ENCODE measurements around the gene DHRS2. TPM values are rescaled to one million over a fixed set of nuclear protein-coding genes. Genes with fewer than 3 reads are reported as not detected.

DHRS2 gene
- total and polyA plus RNA-seq, 2 experiments from 2014 or later, result not detected

- Histone ChIP-seq H3K4me3 (no peak overlapping the region), H3K27me3 (replicated peaks; ENCODE audit: insufficient read depth) (peaks cover 18% of the 10 kb centered on the region; the same call in 1 of the 2 replicates), H3K36me3 (ENCODE audit: low read depth) (no peaks in the 10 kb centered on the region), H3K9ac (no peak overlapping the region), H3K4me2 (ENCODE audit: unreplicated experiment) (no peak overlapping the region), H2AFZ (no peak overlapping the region), H3K79me2 (ENCODE audit: insufficient read depth) (no peaks in the 10 kb centered on the region), H3K4me1 (ENCODE audit: insufficient read depth) (no peaks in the 10 kb centered on the region), H3K9me2 (ENCODE audit: insufficient read depth) (no peaks in the 10 kb centered on the region), H3K27ac (no peak overlapping the region), H4K20me1 (ENCODE audit: insufficient read depth) (no peaks in the 10 kb centered on the region), H3K9me3 (ENCODE audit: low read depth) (no peaks in the 10 kb centered on the region), H3F3A (ENCODE audit: insufficient read depth) (no peaks in the 10 kb centered on the region)
- no peak for DNase-seq
- TF ChIP-seq EZH2phosphoT487 (IDR thresholded peaks at IDR 0.05; ENCODE audit: insufficient read depth, low read depth) (no peak), EZH2 (IDR thresholded peaks at IDR 0.05; ENCODE audit: insufficient read depth, poor library complexity, severe bottlenecking) (no peak)
- in situ Hi-C loops (cut with MboI), result no loop called here
- WGBS, 2 experiments (ENCODE audit: low coverage in 1 of 2, low lambda C conversion rate in 2 of 2, missing lambda C conversion rate in 2 of 2), result 18 to 28% methylated on average over 3 of the region's 3 CpGs
These were observed 31.0 kb downstream of the DHRS2 start for GRCh38 chr14:23667134-23667533.

GRCh38 chr14:23669441-23669840, 33.3 kb downstream of the DHRS2 start:
- H3K4me1 ChIP-seq (ENCODE audit: insufficient read depth), result no peaks in the 10 kb centered on the region
- H3K9me2 ChIP-seq (ENCODE audit: insufficient read depth), result no peaks in the 10 kb centered on the region
- peaks cover 13% of the 10 kb centered on the region for H3K27me3 ChIP-seq (replicated peaks; ENCODE audit: insufficient read depth)
- H3K36me3 ChIP-seq (ENCODE audit: low read depth), result no peaks in the 10 kb centered on the region
- no peak overlapping the region for H3K4me2 ChIP-seq (ENCODE audit: unreplicated experiment)
- in situ Hi-C loops (cut with MboI), result no loop called here
- H3K9ac ChIP-seq, result no peak overlapping the region
- H3K4me3 ChIP-seq, result no peak overlapping the region
- WGBS, 2 experiments (ENCODE audit: low coverage in 1 of 2, low lambda C conversion rate in 2 of 2, missing lambda C conversion rate in 2 of 2), result 69 to 72% methylated on average over 5 of the region's 5 CpGs
- TF ChIP-seq EZH2 (IDR thresholded peaks at IDR 0.05; ENCODE audit: insufficient read depth, poor library complexity, severe bottlenecking) (no peak), EZH2phosphoT487 (IDR thresholded peaks at IDR 0.05; ENCODE audit: insufficient read depth, low read depth) (no peak)
- no peak overlapping the region for H2AFZ ChIP-seq
- H3K9me3 ChIP-seq (ENCODE audit: low read depth), result no peaks in the 10 kb centered on the region
- H4K20me1 ChIP-seq (ENCODE audit: insufficient read depth), result no peaks in the 10 kb centered on the region
- H3F3A ChIP-seq (ENCODE audit: insufficient read depth), result no peaks in the 10 kb centered on the region
- H3K79me2 ChIP-seq (ENCODE audit: insufficient read depth), result no peaks in the 10 kb centered on the region
- no peak overlapping the region for H3K27ac ChIP-seq
- no peak for DNase-seq

- H3F3A ChIP-seq (ENCODE audit: insufficient read depth), result no peaks in the 10 kb centered on the region
- H2AFZ ChIP-seq, result no peak overlapping the region
- no peaks in the 10 kb centered on the region for H3K79me2 ChIP-seq (ENCODE audit: insufficient read depth)
- in situ Hi-C loops (cut with MboI), result no loop called here
- 47 to 53% methylated on average over 3 of the region's 3 CpGs for WGBS, 2 experiments (ENCODE audit: low coverage in 1 of 2, low lambda C conversion rate in 2 of 2, missing lambda C conversion rate in 2 of 2)
- H3K36me3 ChIP-seq (ENCODE audit: low read depth), result no peaks in the 10 kb centered on the region
- H3K4me2 ChIP-seq (ENCODE audit: unreplicated experiment), result no peak overlapping the region
- H3K4me3 ChIP-seq, result no peak overlapping the region
- H4K20me1 ChIP-seq (ENCODE audit: insufficient read depth), result no peaks in the 10 kb centered on the region
- no peaks in the 10 kb centered on the region for H3K9me3 ChIP-seq (ENCODE audit: low read depth)
- H3K9ac ChIP-seq, result no peak overlapping the region
- no peaks in the 10 kb centered on the region for H3K9me2 ChIP-seq (ENCODE audit: insufficient read depth)
- no peaks in the 10 kb centered on the region for H3K4me1 ChIP-seq (ENCODE audit: insufficient read depth)
- H3K27ac ChIP-seq, result no peak overlapping the region
- TF ChIP-seq EZH2phosphoT487 (IDR thresholded peaks at IDR 0.05; ENCODE audit: insufficient read depth, low read depth), result no peak
- no peak for TF ChIP-seq EZH2 (IDR thresholded peaks at IDR 0.05; ENCODE audit: insufficient read depth, poor library complexity, severe bottlenecking)
- DNase-seq, result no peak
- H3K27me3 ChIP-seq (replicated peaks; ENCODE audit: insufficient read depth), result peaks cover 17% of the 10 kb centered on the region
These were observed 34.3 kb downstream of the DHRS2 start for GRCh38 chr14:23670481-23670880.

GRCh38 chr14:23672200-23672599, 36.0 kb downstream of the DHRS2 start:
- no peaks in the 10 kb centered on the region for H3K9me3 ChIP-seq (ENCODE audit: low read depth)
- TF ChIP-seq EZH2phosphoT487 (IDR thresholded peaks at IDR 0.05; ENCODE audit: insufficient read depth, low read depth) (no peak), EZH2 (IDR thresholded peaks at IDR 0.05; ENCODE audit: insufficient read depth, poor library complexity, severe bottlenecking) (no peak)
- H4K20me1 ChIP-seq (ENCODE audit: insufficient read depth), result no peaks in the 10 kb centered on the region
- H3K36me3 ChIP-seq (ENCODE audit: low read depth), result no peaks in the 10 kb centered on the region
- peaks cover 18% of the 10 kb centered on the region for H3K27me3 ChIP-seq (replicated peaks; ENCODE audit: insufficient read depth)
- H3F3A ChIP-seq (ENCODE audit: insufficient read depth), result no peaks in the 10 kb centered on the region
- no peak overlapping the region for H2AFZ ChIP-seq
- H3K4me2 ChIP-seq (ENCODE audit: unreplicated experiment), result no peak overlapping the region
- no peaks in the 10 kb centered on the region for H3K79me2 ChIP-seq (ENCODE audit: insufficient read depth)
- H3K9me2 ChIP-seq (ENCODE audit: insufficient read depth), result no peaks in the 10 kb centered on the region
- H3K4me1 ChIP-seq (ENCODE audit: insufficient read depth), result no peaks in the 10 kb centered on the region
- no peak overlapping the region for H3K27ac ChIP-seq
- H3K4me3 ChIP-seq, result no peak overlapping the region
- no peak for DNase-seq
- WGBS, 2 experiments (ENCODE audit: low coverage in 1 of 2, low lambda C conversion rate in 2 of 2, missing lambda C conversion rate in 2 of 2), result 58 to 65% methylated on average over 1 of the region's 1 CpG
- H3K9ac ChIP-seq, result no peak overlapping the region
- in situ Hi-C loops (cut with MboI), result no loop called here

- H2AFZ ChIP-seq, result no peak overlapping the region
- peaks cover 19% of the 10 kb centered on the region for H3K27me3 ChIP-seq (replicated peaks; ENCODE audit: insufficient read depth)
- H3K4me3 ChIP-seq, result no peak overlapping the region
- no peaks in the 10 kb centered on the region for H3K79me2 ChIP-seq (ENCODE audit: insufficient read depth)
- H3F3A ChIP-seq (ENCODE audit: insufficient read depth), result no peaks in the 10 kb centered on the region
- no peak overlapping the region for H3K9ac ChIP-seq
- in situ Hi-C loops (cut with MboI), result no loop called here
- TF ChIP-seq EZH2phosphoT487 (IDR thresholded peaks at IDR 0.05; ENCODE audit: insufficient read depth, low read depth), result no peak
- TF ChIP-seq EZH2 (IDR thresholded peaks at IDR 0.05; ENCODE audit: insufficient read depth, poor library complexity, severe bottlenecking), result no peak
- DNase-seq, result no peak
- H3K27ac ChIP-seq, result no peak overlapping the region
- no peaks in the 10 kb centered on the region for H4K20me1 ChIP-seq (ENCODE audit: insufficient read depth)
- H3K9me3 ChIP-seq (ENCODE audit: low read depth), result no peaks in the 10 kb centered on the region
- no peak overlapping the region for H3K4me2 ChIP-seq (ENCODE audit: unreplicated experiment)
- H3K36me3 ChIP-seq (ENCODE audit: low read depth), result no peaks in the 10 kb centered on the region
- no peaks in the 10 kb centered on the region for H3K4me1 ChIP-seq (ENCODE audit: insufficient read depth)
- no peaks in the 10 kb centered on the region for H3K9me2 ChIP-seq (ENCODE audit: insufficient read depth)
- 25 to 31% methylated on average over 2 of the region's 2 CpGs for WGBS, 2 experiments (ENCODE audit: low coverage in 1 of 2, low lambda C conversion rate in 2 of 2, missing lambda C conversion rate in 2 of 2)
These were observed 39.2 kb downstream of the DHRS2 start for GRCh38 chr14:23675337-23675736.

All from GM23248 (cell line).